SIG-M5 treated with dmso at 0.1 percent for 504 hours (cell line): ENCODE data around the gene CCDC169.
"Not testable (repeated sequence)": the region's sequence is repeated elsewhere in the genome, so short reads cannot be mapped to it uniquely, and the experiment has no call there.

Experiments used
- DNase-seq: peaks from one replicate; lab custom pipeline; 2025; ENCODE audit not compliant: unreplicated experiment; lab: John Stamatoyannopoulos, UW

The CCDC169 gene

GRCh38 chr13:36319793-36320192 lies 22.2 kb upstream of the CCDC169 start:
- DNase-seq: not testable (repeated sequence)

GRCh38 chr13:36313047-36313969 lies 15.7 kb upstream of the CCDC169 start:
- no peak for DNase-seq

- no peak for DNase-seq
Measured at GRCh38 chr13:36310417-36311108, 12.9 kb upstream of the CCDC169 start.

DNA sequence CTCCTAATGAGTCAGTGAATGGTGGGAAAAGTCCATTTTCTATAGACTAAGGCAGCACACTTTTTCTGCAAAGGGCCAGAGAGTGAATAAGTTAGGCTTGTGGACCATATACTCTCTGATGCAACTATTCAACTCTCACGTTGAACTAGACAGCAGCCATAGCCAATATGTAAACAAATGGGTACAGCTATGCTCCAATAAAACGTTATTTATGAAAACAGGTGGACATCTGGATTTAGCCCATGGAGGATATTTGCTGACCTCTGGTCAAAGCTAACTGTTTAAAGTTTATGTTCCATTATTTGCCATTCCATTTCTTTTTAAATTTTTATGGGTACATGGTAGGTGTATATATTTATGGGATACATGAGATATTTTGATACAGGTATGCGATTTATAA lies 4.7 kb upstream of the CCDC169 start:
- no peak for DNase-seq

- not testable (repeated sequence) for DNase-seq
Measured at GRCh38 chr13:36299469-36299868, 1.9 kb upstream of the CCDC169 start.

DNA sequence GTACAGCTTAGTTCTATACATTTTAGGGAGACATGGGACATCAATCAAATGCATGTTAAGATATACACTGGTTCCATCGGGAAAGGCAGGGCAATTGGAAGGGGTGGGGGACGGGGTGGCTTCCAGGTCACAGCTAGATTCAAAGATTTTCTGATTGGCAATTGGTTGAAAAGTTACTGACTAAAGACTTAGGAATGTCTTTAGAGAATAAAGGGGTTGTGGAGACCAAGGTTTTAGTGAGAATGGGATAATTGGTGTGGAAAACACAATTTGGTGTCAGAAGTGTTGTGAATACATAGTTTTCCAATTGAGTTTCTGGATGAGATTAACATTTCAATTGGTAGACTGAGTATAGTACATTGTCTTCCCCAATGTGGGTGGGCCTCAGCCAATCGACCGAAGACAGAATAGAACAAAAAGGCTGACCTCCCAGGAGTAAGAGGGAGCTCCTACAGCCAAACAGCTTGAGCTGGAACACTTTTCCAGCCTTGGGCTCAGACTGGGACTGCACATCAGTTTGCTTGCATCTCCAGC lies 988 bp upstream of the CCDC169 start:
- DNase-seq: no peak

- DNase-seq: no peak
Measured at GRCh38 chr13:36294096-36294495, 3.5 kb downstream of the CCDC169 start.

DNA sequence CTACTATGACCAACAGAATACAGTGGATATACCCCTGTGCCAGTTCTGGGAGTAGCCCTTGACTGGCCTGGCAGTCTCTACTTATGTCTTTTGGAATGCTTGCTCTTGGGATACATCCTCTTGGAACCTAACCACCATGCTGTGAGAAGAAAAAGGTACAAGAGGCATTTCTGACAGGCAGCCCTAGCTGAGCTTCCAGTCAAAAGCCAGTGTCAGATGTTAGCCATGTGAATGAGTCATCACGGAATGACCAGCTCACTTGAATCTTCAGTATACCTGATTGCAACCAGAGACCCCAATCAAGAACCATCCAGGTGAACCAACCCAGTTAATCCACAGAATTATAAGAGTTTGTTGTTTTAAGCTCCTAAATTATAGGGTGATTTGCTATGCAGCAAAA lies 4.1 kb downstream of the CCDC169 start:
- DNase-seq: no peak

- DNase-seq: no peak
Measured at GRCh38 chr13:36288794-36289391, 8.7 kb downstream of the CCDC169 start.

DNA sequence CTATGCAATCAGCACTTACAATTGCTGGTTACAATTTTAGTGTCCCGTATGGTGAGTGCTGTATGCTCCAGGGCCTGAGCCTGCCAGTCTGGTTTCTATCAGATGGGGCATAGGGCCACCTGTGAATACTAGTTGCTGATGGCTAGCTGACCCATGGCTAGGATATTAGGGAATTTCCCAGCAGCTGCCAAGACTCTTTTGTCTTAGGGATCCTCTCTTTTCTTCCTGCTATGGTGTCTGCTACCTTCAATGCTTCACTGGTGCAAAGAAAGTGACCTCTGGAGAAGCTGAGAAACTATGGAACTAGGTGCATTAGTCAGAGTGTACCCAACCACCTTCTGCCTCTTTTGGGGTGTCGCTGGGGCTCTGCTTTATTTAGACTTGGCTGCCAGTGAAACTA lies 11.6 kb downstream of the CCDC169 start:
- DNase-seq: no peak

- peak; percentile 25 for DNase-seq
Measured at GRCh38 chr13:36282821-36283432, 14.7 kb downstream of the CCDC169 start.

GRCh38 chr13:36275190-36276002 lies 22.2 kb downstream of the CCDC169 start:
- peak; percentile 59 for DNase-seq

DNA sequence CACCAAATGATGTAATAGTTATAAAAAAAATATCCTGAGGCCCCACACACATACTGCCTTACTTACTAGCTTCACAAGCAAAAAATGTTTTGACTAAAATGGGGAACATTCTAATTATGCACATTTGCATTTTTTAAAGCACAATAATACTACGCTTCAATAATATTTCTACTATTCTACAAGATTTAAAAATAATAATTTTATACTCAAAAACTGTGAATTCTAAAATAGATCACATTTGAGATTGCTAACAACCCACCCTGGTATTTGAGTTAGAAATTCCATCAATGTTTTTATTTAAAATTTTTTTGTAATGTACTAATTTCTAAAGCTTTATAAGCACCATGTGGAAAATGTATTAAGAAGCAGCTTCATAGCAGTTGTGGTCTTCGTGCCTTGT lies 24.2 kb downstream of the CCDC169 start:
- DNase-seq: no peak

DNA sequence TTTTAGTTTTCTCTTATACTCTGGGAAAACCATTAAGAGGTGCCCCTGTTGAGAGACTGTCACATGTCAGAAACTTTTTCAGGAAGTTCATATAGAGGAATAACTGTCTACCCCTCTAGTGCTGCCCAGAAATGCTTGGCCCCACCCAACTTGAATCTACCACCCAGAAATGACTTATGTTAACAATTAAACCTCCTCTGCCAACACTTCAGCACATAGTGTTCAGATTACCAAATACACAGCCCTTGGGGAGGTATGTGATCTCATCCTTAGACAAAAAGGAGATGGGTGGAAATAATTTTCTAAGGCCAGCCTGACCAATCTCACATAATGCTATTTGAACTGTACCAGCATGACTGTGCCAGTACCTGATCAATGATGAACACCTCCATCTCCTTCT lies 35.6 kb downstream of the CCDC169 start:
- no peak for DNase-seq

DNA sequence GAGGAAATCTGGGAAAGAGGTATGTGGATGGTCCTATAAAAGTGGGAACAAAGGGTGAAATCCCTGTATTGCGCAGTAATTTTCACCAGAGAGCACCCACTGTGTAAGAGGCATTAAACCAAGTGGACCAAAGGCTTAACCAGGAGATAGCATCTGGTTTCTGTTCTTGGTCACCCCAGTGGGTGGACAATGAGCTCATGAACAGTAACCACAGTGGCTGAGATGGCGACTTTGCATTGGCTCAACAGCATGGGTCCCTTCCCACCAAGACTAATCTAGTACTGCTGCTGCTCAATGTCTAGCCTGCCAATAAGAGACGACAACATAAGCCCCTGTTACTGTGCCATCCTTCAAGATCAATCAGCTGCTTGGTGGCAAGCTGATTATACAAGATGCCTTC lies 36.6 kb downstream of the CCDC169 start:
- DNase-seq: no peak

DNA sequence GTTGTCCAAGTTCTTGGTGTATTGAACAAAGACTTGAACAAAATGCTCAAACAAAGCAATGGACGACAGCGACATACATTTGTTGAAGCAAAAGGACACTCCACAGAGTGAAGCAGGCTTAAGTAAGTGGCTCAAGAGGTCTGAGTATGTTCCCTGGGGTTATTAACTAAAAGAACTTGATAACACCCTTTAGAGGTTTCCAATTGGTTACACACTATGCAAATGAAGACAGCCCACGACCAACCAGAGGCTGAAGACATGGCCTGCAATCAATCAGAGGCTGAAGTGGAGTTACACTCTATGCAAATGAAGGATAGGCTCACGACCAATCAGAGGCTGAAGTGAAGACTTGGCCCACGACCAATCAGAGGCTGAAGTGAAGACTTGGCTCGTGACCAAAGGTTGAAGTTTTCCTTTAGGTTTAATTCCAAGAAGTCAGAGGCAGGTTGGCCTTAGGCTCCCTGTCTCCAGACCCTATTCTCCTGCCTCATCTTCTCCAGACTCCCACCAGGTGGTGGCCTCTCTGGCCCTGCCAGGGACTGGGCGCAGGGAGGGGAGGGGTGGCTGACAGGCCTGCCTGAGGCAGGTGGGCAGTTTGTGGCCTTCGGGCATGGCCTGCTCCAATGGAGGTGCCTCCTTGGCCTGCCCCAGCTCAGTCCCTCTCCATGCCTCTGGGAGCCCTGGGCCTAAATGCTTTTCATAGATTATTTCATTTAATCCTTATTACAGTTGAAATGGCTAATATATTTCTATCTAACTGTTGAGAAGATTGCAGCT lies 38.1 kb downstream of the CCDC169 start:
- no peak for DNase-seq

- no peak for DNase-seq
Measured at GRCh38 chr13:36258831-36259230, 38.8 kb downstream of the CCDC169 start.

GRCh38 chr13:36251526-36251925 lies 46.1 kb downstream of the CCDC169 start:
- peak; percentile 42 for DNase-seq

DNA sequence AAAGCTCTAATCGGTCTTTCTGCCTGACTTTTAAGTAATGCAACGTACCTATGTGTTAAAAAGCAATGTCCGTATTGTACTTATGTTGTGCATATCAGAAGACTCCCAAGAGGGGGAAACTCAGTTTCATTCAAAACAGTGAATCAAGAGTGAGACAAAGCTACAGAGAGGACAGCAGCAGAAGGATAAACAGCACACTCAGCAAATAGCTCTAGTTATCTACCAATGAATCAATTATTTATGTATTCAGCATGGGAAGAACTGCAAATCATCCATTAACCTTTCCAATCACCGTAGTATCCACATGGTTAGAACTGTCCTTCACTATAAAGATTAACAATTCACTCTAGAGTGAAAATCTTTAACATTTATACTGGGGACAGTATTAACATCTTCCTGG lies 46.6 kb downstream of the CCDC169 start:
- DNase-seq: no peak

DNA sequence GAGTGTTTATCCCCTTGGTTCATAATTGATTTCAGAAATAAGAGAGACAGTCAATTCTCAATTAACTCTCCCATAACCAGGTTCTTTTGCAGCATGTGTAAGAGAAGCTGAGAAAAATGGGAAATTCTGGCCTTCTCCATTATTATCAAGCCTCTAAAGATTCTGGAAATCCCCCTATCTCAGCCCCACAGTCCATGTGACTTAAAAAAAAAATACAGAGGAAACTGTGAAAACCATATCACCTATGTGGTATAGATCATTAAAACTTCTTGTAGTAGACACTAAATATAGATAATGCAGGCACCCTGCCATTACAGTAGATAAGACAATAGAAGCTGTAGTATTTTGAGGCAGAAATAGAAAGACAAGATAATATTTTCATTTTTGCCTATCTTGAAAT lies 48.9 kb downstream of the CCDC169 start:
- no peak for DNase-seq
